HepG2 (cell line): Measurements from ENCODE around the gene ZNF540. TPM values are rescaled to one million over a fixed set of nuclear protein-coding genes. Genes with fewer than 3 reads are reported as not detected.

Experiments
- ATAC-seq: fragments of 200-7000 bp; cut with Tn5 transposase; 3 replicates; pipeline ENCODE4 v1.9.1; 2020; ENCODE audit warnings: mild to moderate bottlenecking, moderate library complexity
- BruUV-seq: library from RNA; stranded (reverse); fragments of 400-500 nt; replicated peaks from 2 replicates; lab custom pipeline; 2021; lab: Mats Ljungman, UMichigan
- CTCF ChIA-PET: fragments of 300-600 bp; formaldehyde crosslinking; extraction: SDS; loops from one replicate; lab custom pipeline; 2021; ENCODE audit warnings: low total read pairs, inconsistent platforms, low intra/inter-chr PET ratio; lab: Yijun Ruan, JAX
- POLR2A ChIA-PET: fragments of 350-600 bp; sonication (Branson Sonifier 250); formaldehyde crosslinking; loops from one replicate; lab custom pipeline; 2020; ENCODE audit warnings: antibody characterized with exemption, inconsistent platforms; lab: Yijun Ruan, JAX
- DNase-seq: peaks from one replicate; pipeline ENCODE4 v3.0.0-alpha.2; 2015; ENCODE audit warnings: low spot score
- FAIRE-seq: peaks from 3 replicates; lab custom pipeline; 2011; peaks lifted over from hg19 to GRCh38; lab: Jason Lieb, UNC
- H2AFZ ChIP-seq: one replicate; pipeline ENCODE4 v1.6.1; 2011; ENCODE audit warnings: low read length, inconsistent platforms
- H3K27ac ChIP-seq: fragments of 300-600 bp; 3 replicates; pipeline ENCODE4 v1.8.0; 2011; ENCODE audit warnings: mixed run types, mild to moderate bottlenecking, mixed read lengths, low read length, inconsistent platforms; ENCODE audit not compliant: insufficient read depth; ENCODE audit errors: extremely low read length
- H3K27me3 ChIP-seq, 2 experiments: fragments of 200-600 bp in 1 of 2; 2 replicates in 1 of 2; 3 replicates in 1 of 2; pipeline versions ENCODE4 v1.6.0 to v1.8.0; 2011; ENCODE audit warnings: low read length in 2 of 2, mild to moderate bottlenecking in 2 of 2, moderate library complexity in 2 of 2, inconsistent platforms in 1 of 2; ENCODE audit not compliant: insufficient read depth in 2 of 2, control insufficient read depth in 1 of 2
- H3K36me3 ChIP-seq, 2 experiments: fragments of 200-600 bp in 1 of 2; replicated peaks in 1 of 2; 2 replicates in 1 of 2; 3 replicates in 1 of 2; pipeline versions ENCODE4 v1.5.1 to v1.8.0; 2011; ENCODE audit warnings: low read length in 2 of 2, inconsistent platforms in 1 of 2; ENCODE audit not compliant: insufficient read depth in 2 of 2, control insufficient read depth in 1 of 2
- H3K4me1 ChIP-seq: 2 replicates; pipeline ENCODE4 v1.5.1; 2012; ENCODE audit warnings: low read length, inconsistent platforms; ENCODE audit not compliant: insufficient read depth
- H3K4me2 ChIP-seq: 2 replicates; pipeline ENCODE4 v1.6.0; 2011; ENCODE audit warnings: low read depth, low read length, inconsistent platforms
- H3K4me3 ChIP-seq, 3 experiments: fragments of 200-600 bp in 1 of 3; sonication (generic), shearing (Covaris generic) in 1 of 3; replicated peaks in 1 of 3; 2 replicates each; pipeline ENCODE4 v1.5.1; 2011 to 2016; ENCODE audit warnings: low read length in 3 of 3, inconsistent platforms in 2 of 3, low read depth in 2 of 3, mild to moderate bottlenecking in 2 of 3, control low read depth in 1 of 3, mixed read lengths in 1 of 3; ENCODE audit not compliant: insufficient read depth in 1 of 3
- H3K79me2 ChIP-seq: one replicate; pipeline ENCODE4 v1.6.1; 2011; ENCODE audit warnings: low read length, inconsistent platforms; ENCODE audit not compliant: insufficient read depth
- H3K9ac ChIP-seq: 2 replicates; pipeline ENCODE4 v1.6.0; 2011; ENCODE audit warnings: mild to moderate bottlenecking, low read depth, low read length, inconsistent platforms; ENCODE audit not compliant: insufficient read depth
- H3K9me3 ChIP-seq: 2 replicates; pipeline ENCODE4 v1.5.1; 2012; ENCODE audit warnings: mild to moderate bottlenecking, low read length
- H4K20me1 ChIP-seq: 2 replicates; pipeline ENCODE4 v1.6.0; 2011; ENCODE audit warnings: inconsistent platforms, mild to moderate bottlenecking, low read length, moderate library complexity; ENCODE audit not compliant: insufficient read depth
- ATF1 ChIP-seq: IDR thresholded peaks from 2 replicates; pipeline ENCODE4 v1.6.1; 2016; ENCODE audit warnings: mild to moderate bottlenecking, control low read depth
- ATF2 ChIP-seq: sonication (generic); formaldehyde crosslinking; IDR thresholded peaks from 2 replicates; pipeline ENCODE4 v1.4.0; 2020; ENCODE audit warnings: missing genetic modification reagents
- JUN ChIP-seq: sonication (generic); formaldehyde crosslinking; IDR thresholded peaks from 2 replicates; pipeline ENCODE4 v1.4.0; 2020; ENCODE audit warnings: mild to moderate bottlenecking, missing genetic modification reagents
- KAT8 ChIP-seq: IDR thresholded peaks from 2 replicates; pipeline ENCODE4 v1.6.1; 2016; ENCODE audit warnings: missing genetic modification reagents, missing compliant biosample characterization
- MIER3 ChIP-seq: IDR thresholded peaks from 2 replicates; pipeline ENCODE4 v1.6.1; 2016; ENCODE audit warnings: missing compliant biosample characterization, borderline replicate concordance
- REPIN1 ChIP-seq: sonication (generic); formaldehyde crosslinking; IDR thresholded peaks from 2 replicates; pipeline ENCODE4 v1.8.0; 2022; ENCODE audit warnings: missing genetic modification reagents, low read depth, mild to moderate bottlenecking, borderline replicate concordance
- SOX6 ChIP-seq, 2 experiments: fragments of 450-650 bp in 1 of 2; sonication (generic) in 1 of 2; formaldehyde crosslinking in 1 of 2; IDR thresholded peaks; 2 replicates each; pipeline versions ENCODE4 v1.4.0 to v1.6.1; 2017 to 2020; ENCODE audit warnings: antibody characterized with exemption in 1 of 2, mild to moderate bottlenecking in 1 of 2, missing genetic modification reagents in 1 of 2
- XBP1 ChIP-seq: sonication (generic); formaldehyde crosslinking; IDR thresholded peaks from 2 replicates; pipeline ENCODE4 v1.5.0; 2020; ENCODE audit warnings: missing genetic modification reagents
- ZNF329 ChIP-seq: sonication (generic); formaldehyde crosslinking; IDR thresholded peaks from 2 replicates; pipeline ENCODE4 v1.9.0; 2021; ENCODE audit warnings: low read depth, mild to moderate bottlenecking, missing genetic modification reagents
- ZNF766 ChIP-seq: sonication (generic); formaldehyde crosslinking; IDR thresholded peaks from 2 replicates; pipeline ENCODE4 v1.5.0; 2020; ENCODE audit warnings: missing genetic modification reagents, borderline replicate concordance
- ZNF775 ChIP-seq: sonication (generic); formaldehyde crosslinking; IDR thresholded peaks from 2 replicates; pipeline ENCODE4 v1.4.0; 2020; ENCODE audit warnings: missing genetic modification reagents, mild to moderate bottlenecking, moderate library complexity, borderline replicate concordance
- ZSCAN25 ChIP-seq: sonication (generic); formaldehyde crosslinking; IDR thresholded peaks from 2 replicates; pipeline ENCODE4 v1.8.0; 2022; ENCODE audit warnings: mild to moderate bottlenecking, missing genetic modification reagents
- in situ Hi-C: cut with HindIII; loops from 2 replicates; pipeline ENCODE4 v1.10.0; 2017; ENCODE audit warnings: low pct_unique_long_range_greater_than_20kb; ENCODE audit not compliant: extremely low pct_ligation_motif_present
- intact Hi-C: fragments of 100-400 bp; cut with micrococcal nuclease; formaldehyde crosslinking; loops from one replicate; pipeline ENCODE4 v1.10.0; 2022; ENCODE audit not compliant: unreplicated experiment
- polyA plus RNA-seq, 8 experiments: library from polyadenylated mRNA; depleted of rRNA in 3 of 8; stranded (reverse) in 7 of 8; unstranded in 1 of 8; fragments of >200 nt; fragmentation: Illumina TruSeq in 4 of 8; extraction: Trizol in 4 of 8; gene quantifications; 2 replicates each; pipeline versions ENCODE4 v1.2.1 to v1.2.3, GENCODE V29; 2011 to 2016; ENCODE audit warnings: low read depth in 4 of 8, missing spikeins in 1 of 8, mixed read lengths in 1 of 8; ENCODE audit not compliant: insufficient read depth in 1 of 8
- total RNA-seq, 5 experiments: library from RNA; depleted of rRNA; stranded (reverse); fragments of >200 nt; fragmentation: Illumina TruSeq; extraction: Trizol; gene quantifications; 2 replicates each; pipeline ENCODE4 v1.2.3, GENCODE V29; 2016; ENCODE audit warnings: low read depth in 1 of 5
- TF ChIP-seq, protein P1 (sequence below): IDR thresholded peaks from 2 replicates; pipeline ENCODE4 v1.6.1; 2012; ENCODE audit warnings: inconsistent platforms

ZNF540 gene
- total and polyA plus RNA-seq, 2 of the 13 experiments (the other 11 are each of a cell fraction or from before 2014, with no cell fraction given): 0.21 to 0.40 TPM

DNA sequence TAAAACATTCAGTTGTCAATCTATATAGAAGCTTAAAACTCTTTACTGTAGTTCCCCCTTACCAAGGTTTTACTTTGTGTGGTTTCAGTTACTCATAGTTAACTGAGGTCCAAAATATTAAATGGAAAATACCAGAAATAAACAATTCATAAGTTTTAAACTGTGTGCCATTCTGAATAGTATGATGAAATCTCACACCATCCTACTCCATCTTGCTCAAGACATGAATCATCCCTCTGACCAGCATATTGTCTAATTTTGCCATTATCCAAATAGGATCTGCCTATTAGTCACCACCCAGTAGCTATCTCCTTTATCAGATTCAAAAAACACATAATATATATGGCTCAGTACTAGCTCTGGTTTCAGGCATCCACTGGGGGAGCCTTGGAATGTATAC lies 22.5 kb upstream of the ZNF540 start:
- intact Hi-C loops (no loop called here), in situ Hi-C loops (no loop called here)
- FAIRE-seq (no peak), DNase-seq (no peak), ATAC-seq (no peak)
- H3K9ac ChIP-seq: no peak overlapping the region
- no peak overlapping the region for H3K4me3 ChIP-seq
- H3K36me3 ChIP-seq: no peaks in the 10 kb centered on the region
- ChIA-PET POLR2A (no interaction called here), CTCF (no interaction called here)
- no peaks in the 10 kb centered on the region for H3K27me3 ChIP-seq
- H3K9me3 ChIP-seq: peaks cover 22% of the 10 kb centered on the region; the same call in 1 of the 2 replicates
- no peaks in the 10 kb centered on the region for H3K4me1 ChIP-seq
- no peak overlapping the region for H3K4me2 ChIP-seq
- no peaks in the 10 kb centered on the region for H4K20me1 ChIP-seq
- TF ChIP-seq REPIN1 (CRISPR knock-in tag) (no peak), ZNF329 (no peak), ATF2 (no peak), ZNF766 (no peak), SOX6 (IDR thresholded peaks at IDR 0.05) (no peak), SOX6 (CRISPR knock-in tag; IDR thresholded peaks at IDR 0.05) (no peak), MIER3 (CRISPR knock-in tag) (no peak), ZSCAN25 (CRISPR knock-in tag) (no peak), XBP1 (no peak), JUN (CRISPR knock-in tag) (no peak), ATF1 (no peak), ZNF775 (CRISPR knock-in tag) (no peak), KAT8 (CRISPR knock-in tag) (no peak)
- TF ChIP-seq, protein P1, sequence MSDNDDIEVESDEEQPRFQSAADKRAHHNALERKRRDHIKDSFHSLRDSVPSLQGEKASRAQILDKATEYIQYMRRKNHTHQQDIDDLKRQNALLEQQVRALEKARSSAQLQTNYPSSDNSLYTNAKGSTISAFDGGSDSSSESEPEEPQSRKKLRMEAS: no peak
- no peaks in the 10 kb centered on the region for H3K79me2 ChIP-seq
- no peak overlapping the region for H2AFZ ChIP-seq
- no TSS peak for BruUV-seq
- H3K27ac ChIP-seq: no peak overlapping the region
